ENCODE measurements around the gene CENPO. TPM values are rescaled to one million over a fixed set of nuclear protein-coding genes. Genes with fewer than 3 reads are reported as not detected.

Gene CENPO
- total and polyA plus RNA-seq, 7 experiments from 2014 or later = 1.8 to 36.6 (median 5.8) TPM

- Mint-ChIP-seq H3K36me3 (peaks cover 4 to 19% (median 5%) of the 10 kb centered on the region in 5 donors), H3K4me3 (no peak overlapping the region), H3K27ac (no peak overlapping the region), H3K9me3 (peaks cover 0 to 4% (median 0%) of the 10 kb centered on the region in 11 donors), H3K27me3 (no peaks in the 10 kb centered on the region), H3K4me1 (peaks cover 0 to 11% (median 0%) of the 10 kb centered on the region in 7 donors)
- H3K9me3 ChIP-seq (ENCODE audit: control insufficient read depth in 2 of 3, low read length in 3 of 3) = peaks cover 0 to 11% (median 0%) of the 10 kb centered on the region in 3 experiments
- H3K4me3 ChIP-seq (ENCODE audit: low read length) = no peak overlapping the region
- H3K27me3 ChIP-seq (ENCODE audit: control insufficient read depth in 2 of 2, insufficient read depth in 2 of 2, low read length in 2 of 2) = no peaks in the 10 kb centered on the region
- no peaks in the 10 kb centered on the region for H3K36me3 ChIP-seq (ENCODE audit: control insufficient read depth in 2 of 3, insufficient read depth in 3 of 3, low read length in 3 of 3)
- intact Hi-C loops (cut with micrococcal nuclease) = no loop called here
- H3K27ac ChIP-seq (ENCODE audit: low read depth, low read length) = no peak overlapping the region
- H3K4me1 ChIP-seq (ENCODE audit: control insufficient read depth in 2 of 2, insufficient read depth in 2 of 2, low read length in 2 of 2) = no peaks in the 10 kb centered on the region
- ATAC-seq (no peak), DNase-seq (no peak)
- CTCF ChIA-PET = interaction anchor here (0.7 kb wide), 1 partner anchor 431 kb away, joined by 3 read pairs; no protein-coding TSS in a partner anchor
- POLR2A ChIA-PET = no interaction called here
These were observed 50.9 kb downstream of the CENPO start for GRCh38 chr2:24844023-24844685.

DNA sequence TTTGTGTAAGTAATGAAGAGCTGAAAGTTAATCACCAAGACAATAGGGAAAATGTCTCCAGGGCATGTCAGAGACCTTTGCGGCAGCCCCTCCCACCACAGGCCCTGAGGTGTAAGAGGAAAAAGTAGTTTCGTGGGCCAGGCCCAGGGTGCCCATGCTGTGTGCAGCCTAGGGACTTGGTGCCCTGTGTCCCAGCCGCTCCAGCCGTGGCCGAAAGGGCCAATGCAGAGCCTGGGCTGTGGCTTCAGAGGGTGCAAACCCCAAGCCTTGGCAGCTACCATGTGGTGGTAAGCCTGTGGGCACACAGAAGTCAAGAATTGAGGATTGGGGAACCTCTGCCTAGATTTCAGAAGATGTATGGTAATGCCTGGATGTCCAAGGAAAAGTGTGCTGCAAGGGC, 52.5 kb downstream of the CENPO start:
- peaks cover 0 to 4% (median 0%) of the 10 kb centered on the region in 11 donors for H3K9me3 Mint-ChIP-seq
- Histone ChIP-seq H3K4me3 (ENCODE audit: low read length) (no peak overlapping the region), H3K36me3 (ENCODE audit: control insufficient read depth in 2 of 3, insufficient read depth in 3 of 3, low read length in 3 of 3) (no peaks in the 10 kb centered on the region), H3K27me3 (ENCODE audit: control insufficient read depth in 2 of 2, insufficient read depth in 2 of 2, low read length in 2 of 2) (no peaks in the 10 kb centered on the region), H3K27ac (ENCODE audit: low read depth, low read length) (no peak overlapping the region), H3K9me3 (ENCODE audit: control insufficient read depth in 2 of 3, low read length in 3 of 3) (peaks cover 0 to 11% (median 0%) of the 10 kb centered on the region in 3 experiments), H3K4me1 (ENCODE audit: control insufficient read depth in 2 of 2, insufficient read depth in 2 of 2, low read length in 2 of 2) (no peaks in the 10 kb centered on the region)
- H3K4me1 Mint-ChIP-seq = peaks cover 0 to 11% (median 0%) of the 10 kb centered on the region in 7 donors
- ChIA-PET CTCF (no interaction called here), POLR2A (no interaction called here)
- no peak for DNase-seq
- no peak for ATAC-seq
- no peaks in the 10 kb centered on the region for H3K27me3 Mint-ChIP-seq
- no peak overlapping the region for H3K4me3 Mint-ChIP-seq
- intact Hi-C loops (cut with micrococcal nuclease) = no loop called here
- peaks cover 4 to 14% (median 8%) of the 10 kb centered on the region in 5 donors for H3K36me3 Mint-ChIP-seq
- H3K27ac Mint-ChIP-seq = peak overlapping the region in 1 of 9 donors; percentile 57

- H3K27me3 Mint-ChIP-seq = no peaks in the 10 kb centered on the region
- no peaks in the 10 kb centered on the region for H3K27me3 ChIP-seq (ENCODE audit: control insufficient read depth in 2 of 2, insufficient read depth in 2 of 2, low read length in 2 of 2)
- no peak for DNase-seq
- no peak overlapping the region for H3K27ac ChIP-seq (ENCODE audit: low read depth, low read length)
- no peaks in the 10 kb centered on the region for H3K4me1 ChIP-seq (ENCODE audit: control insufficient read depth in 2 of 2, insufficient read depth in 2 of 2, low read length in 2 of 2)
- H3K36me3 Mint-ChIP-seq = peaks cover 0 to 16% (median 7%) of the 10 kb centered on the region in 5 donors
- POLR2A ChIA-PET = no interaction called here
- no peaks in the 10 kb centered on the region for H3K4me1 Mint-ChIP-seq
- ATAC-seq = no peak
- H3K9me3 ChIP-seq (ENCODE audit: control insufficient read depth in 2 of 3, low read length in 3 of 3) = peaks cover 0 to 11% (median 0%) of the 10 kb centered on the region in 3 experiments
- no peaks in the 10 kb centered on the region for H3K36me3 ChIP-seq (ENCODE audit: control insufficient read depth in 2 of 3, insufficient read depth in 3 of 3, low read length in 3 of 3)
- intact Hi-C loops (cut with micrococcal nuclease) = no loop called here
- peaks cover 0 to 4% (median 0%) of the 10 kb centered on the region in 11 donors for H3K9me3 Mint-ChIP-seq
- no peak overlapping the region for H3K4me3 Mint-ChIP-seq
- no peak overlapping the region for H3K27ac Mint-ChIP-seq
- CTCF ChIA-PET = no interaction called here
- H3K4me3 ChIP-seq (ENCODE audit: low read length) = no peak overlapping the region
These were observed 57.7 kb downstream of the CENPO start for GRCh38 chr2:24850944-24851343.

DNA sequence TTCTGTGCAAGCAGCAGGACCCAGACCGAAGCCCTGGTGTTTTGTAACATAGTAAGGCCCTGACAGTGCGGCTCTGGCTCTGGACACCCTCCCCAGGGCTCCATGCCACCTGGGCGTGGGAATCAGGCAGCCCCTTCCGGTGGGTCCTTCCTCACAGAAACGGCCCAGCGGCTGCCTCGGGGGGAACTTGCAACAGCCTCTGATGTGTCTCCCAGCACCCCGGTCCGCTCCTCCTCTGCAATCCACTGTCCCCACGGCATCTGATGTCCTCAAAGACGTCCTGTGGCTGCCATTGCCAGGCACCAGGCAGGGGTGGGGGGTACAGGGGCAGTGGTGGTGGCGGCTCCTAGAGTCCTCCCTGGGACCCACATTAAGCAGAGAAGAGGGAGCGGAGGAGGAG, 58.8 kb downstream of the CENPO start:
- Mint-ChIP-seq H3K4me3 (no peak overlapping the region), H3K36me3 (peaks cover 0 to 12% (median 7%) of the 10 kb centered on the region in 5 donors), H3K27ac (no peak overlapping the region), H3K27me3 (no peaks in the 10 kb centered on the region), H3K9me3 (peaks cover 0 to 4% (median 0%) of the 10 kb centered on the region in 11 donors), H3K4me1 (no peaks in the 10 kb centered on the region)
- H3K4me3 ChIP-seq (ENCODE audit: low read length) = no peak overlapping the region
- no peak for DNase-seq
- H3K36me3 ChIP-seq (ENCODE audit: control insufficient read depth in 2 of 3, insufficient read depth in 3 of 3, low read length in 3 of 3) = no peaks in the 10 kb centered on the region
- POLR2A ChIA-PET = no interaction called here
- no peak for ATAC-seq
- CTCF ChIA-PET = no interaction called here
- no peak overlapping the region for H3K27ac ChIP-seq (ENCODE audit: low read depth, low read length)
- H3K27me3 ChIP-seq (ENCODE audit: control insufficient read depth in 2 of 2, insufficient read depth in 2 of 2, low read length in 2 of 2) = no peaks in the 10 kb centered on the region
- peaks cover 0 to 11% (median 0%) of the 10 kb centered on the region in 3 experiments for H3K9me3 ChIP-seq (ENCODE audit: control insufficient read depth in 2 of 3, low read length in 3 of 3)
- H3K4me1 ChIP-seq (ENCODE audit: control insufficient read depth in 2 of 2, insufficient read depth in 2 of 2, low read length in 2 of 2) = no peaks in the 10 kb centered on the region
- intact Hi-C loops (cut with micrococcal nuclease) = no loop called here

DNA sequence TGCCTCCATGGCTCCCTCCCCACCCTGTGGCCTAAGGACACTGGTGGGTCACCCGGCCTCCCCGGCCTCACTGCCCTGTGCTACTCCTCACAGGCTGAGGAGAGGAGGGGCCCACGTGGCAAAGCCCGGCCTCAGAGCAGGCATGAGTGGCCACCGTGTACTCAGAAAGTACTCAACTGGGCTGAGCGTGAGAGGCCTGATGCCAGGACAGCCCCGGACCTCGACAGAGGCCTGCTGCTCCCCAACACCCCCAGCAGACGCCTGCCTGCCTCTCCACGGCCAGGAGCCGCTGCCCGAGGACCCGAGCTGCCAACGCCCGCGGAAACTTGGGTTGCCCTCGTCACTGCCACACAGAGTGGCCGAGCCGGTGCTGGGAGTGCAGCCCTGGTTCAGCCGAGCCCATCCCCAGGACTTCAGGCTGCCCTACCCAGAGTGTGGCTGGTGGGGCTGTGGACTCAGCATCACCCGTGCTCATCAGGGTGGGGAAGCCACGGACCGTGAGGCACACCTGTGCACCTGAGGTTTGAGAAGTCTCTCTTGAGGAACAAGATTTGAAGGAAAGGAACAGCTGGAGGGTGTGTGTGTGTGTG, 59.3 kb downstream of the CENPO start:
- no peaks in the 10 kb centered on the region for H3K27me3 ChIP-seq (ENCODE audit: control insufficient read depth in 2 of 2, insufficient read depth in 2 of 2, low read length in 2 of 2)
- intact Hi-C loops (cut with micrococcal nuclease) = no loop called here
- ChIA-PET CTCF (no interaction called here), POLR2A (no interaction called here)
- DNase-seq = no peak
- no peaks in the 10 kb centered on the region for H3K36me3 ChIP-seq (ENCODE audit: control insufficient read depth in 2 of 3, insufficient read depth in 3 of 3, low read length in 3 of 3)
- no peaks in the 10 kb centered on the region for H3K4me1 ChIP-seq (ENCODE audit: control insufficient read depth in 2 of 2, insufficient read depth in 2 of 2, low read length in 2 of 2)
- peaks cover 0 to 4% (median 0%) of the 10 kb centered on the region in 11 donors for H3K9me3 Mint-ChIP-seq
- no peaks in the 10 kb centered on the region for H3K4me1 Mint-ChIP-seq
- peaks cover 0 to 9% (median 0%) of the 10 kb centered on the region in 3 experiments for H3K9me3 ChIP-seq (ENCODE audit: control insufficient read depth in 2 of 3, low read length in 3 of 3)
- H3K27ac ChIP-seq (ENCODE audit: low read depth, low read length) = no peak overlapping the region
- no peak overlapping the region for H3K27ac Mint-ChIP-seq
- peaks cover 0 to 12% (median 4%) of the 10 kb centered on the region in 5 donors for H3K36me3 Mint-ChIP-seq
- H3K27me3 Mint-ChIP-seq = no peaks in the 10 kb centered on the region
- H3K4me3 ChIP-seq (ENCODE audit: low read length) = no peak overlapping the region
- no peak for ATAC-seq
- H3K4me3 Mint-ChIP-seq = no peak overlapping the region

GRCh38 chr2:24853046-24853445, 59.8 kb downstream of the CENPO start:
- DNase-seq = no peak
- POLR2A ChIA-PET = no interaction called here

More at GRCh38 chr2:24853046-24853445, 59.8 kb downstream of the CENPO start:
- H3K27me3 ChIP-seq (ENCODE audit: control insufficient read depth in 2 of 2, insufficient read depth in 2 of 2, low read length in 2 of 2) = no peaks in the 10 kb centered on the region
- no peaks in the 10 kb centered on the region for H3K36me3 ChIP-seq (ENCODE audit: control insufficient read depth in 2 of 3, insufficient read depth in 3 of 3, low read length in 3 of 3)
- H3K4me3 Mint-ChIP-seq = no peak overlapping the region
- H3K4me3 ChIP-seq (ENCODE audit: low read length) = no peak overlapping the region
- no peaks in the 10 kb centered on the region for H3K27me3 Mint-ChIP-seq
- H3K4me1 ChIP-seq (ENCODE audit: control insufficient read depth in 2 of 2, insufficient read depth in 2 of 2, low read length in 2 of 2) = no peaks in the 10 kb centered on the region
- no peak overlapping the region for H3K27ac Mint-ChIP-seq
- H3K9me3 Mint-ChIP-seq = peaks cover 0 to 4% (median 0%) of the 10 kb centered on the region in 11 donors
- H3K27ac ChIP-seq (ENCODE audit: low read depth, low read length) = no peak overlapping the region
- peaks cover 0 to 12% (median 4%) of the 10 kb centered on the region in 5 donors for H3K36me3 Mint-ChIP-seq
- H3K9me3 ChIP-seq (ENCODE audit: control insufficient read depth in 2 of 3, low read length in 3 of 3) = peaks cover 0 to 8% (median 0%) of the 10 kb centered on the region in 3 experiments
- H3K4me1 Mint-ChIP-seq = no peaks in the 10 kb centered on the region
- CTCF ChIA-PET = no interaction called here
- ATAC-seq = no peak
- intact Hi-C loops (cut with micrococcal nuclease) = no loop called here
